Measurements from ENCODE around the gene AZIN2. TPM values are rescaled to one million over a fixed set of nuclear protein-coding genes. Genes with fewer than 3 reads are reported as not detected.
"Not testable (repeated sequence)": the region's sequence is repeated elsewhere in the genome, so short reads cannot be mapped to it uniquely, and the experiment has no call there.

Gene AZIN2
- total RNA-seq, 1 experiment from 2014 or later, result 3.9 TPM

- DNase-seq (ENCODE audit: low spot score), result peak; percentile 60
Measured at GRCh38 chr1:33094971-33095604, 14.1 kb downstream of the AZIN2 start.

GRCh38 chr1:33096363-33097005 lies 15.5 kb downstream of the AZIN2 start:
- DNase-seq (ENCODE audit: low spot score), result no peak

DNA sequence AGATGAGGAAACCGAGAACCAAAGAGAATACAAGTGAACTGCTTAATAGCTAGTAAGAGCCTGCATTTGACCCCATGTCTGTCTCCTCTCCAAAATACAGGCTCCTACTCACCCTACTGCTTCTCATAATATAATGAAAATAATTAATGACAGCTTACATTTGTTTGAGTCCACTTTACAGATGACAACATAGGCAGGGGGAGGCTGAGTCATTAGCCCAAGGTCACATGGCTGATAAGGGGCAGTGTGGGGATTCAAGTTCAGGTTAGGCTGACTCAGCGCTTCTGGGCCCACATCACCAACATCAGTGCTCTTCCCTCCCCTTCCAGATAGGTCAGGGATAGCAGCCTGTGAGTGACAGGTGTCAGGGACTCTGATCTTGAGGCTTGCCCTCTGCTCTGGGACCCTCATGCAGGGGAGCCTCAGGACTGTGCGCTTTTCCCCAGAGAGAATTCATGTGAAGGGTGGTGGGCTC lies 16.2 kb downstream of the AZIN2 start:
- DNase-seq (ENCODE audit: low spot score), result no peak

DNA sequence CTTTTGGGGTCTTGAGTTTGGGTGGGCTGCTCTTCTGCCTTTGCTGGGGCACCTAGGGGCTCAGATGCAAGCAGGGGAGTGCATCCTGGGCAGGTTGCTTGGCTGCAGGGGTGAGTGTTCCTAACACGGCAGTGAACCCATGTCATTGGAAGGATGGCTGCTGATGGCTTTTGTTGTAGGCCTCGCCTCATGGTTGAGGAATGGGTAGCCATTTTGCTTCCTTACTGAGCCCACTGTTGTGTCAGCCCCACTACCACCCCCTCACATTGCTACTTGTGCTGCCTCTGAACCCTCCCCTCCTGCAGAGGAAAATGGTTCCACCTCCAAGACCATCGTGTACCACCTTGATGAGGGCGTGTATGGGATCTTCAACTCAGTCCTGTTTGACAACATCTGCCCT lies 16.8 kb downstream of the AZIN2 start:
- DNase-seq (ENCODE audit: low spot score), result no peak

DNA sequence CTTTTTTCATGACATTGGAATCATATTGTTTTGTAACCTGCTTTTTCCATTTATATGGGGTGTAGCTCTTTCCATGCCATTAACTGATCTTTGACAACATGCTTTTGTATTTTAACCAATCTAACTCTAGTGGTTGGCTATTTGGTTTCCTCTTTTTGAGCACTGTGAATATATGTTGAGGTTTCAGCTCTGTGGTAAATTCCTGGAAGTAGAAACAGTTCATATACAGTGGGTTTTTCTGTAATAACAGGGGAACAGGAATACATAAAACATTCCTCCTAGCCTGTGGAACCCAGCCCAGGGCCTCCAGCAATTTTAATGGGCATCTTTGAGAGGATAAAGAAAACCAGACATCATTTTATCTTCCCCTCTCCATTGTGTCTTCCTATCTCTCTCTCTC lies 17.4 kb downstream of the AZIN2 start:
- peak; percentile 33 for DNase-seq (ENCODE audit: low spot score)

- DNase-seq (ENCODE audit: low spot score), result peak; percentile 100
Measured at GRCh38 chr1:33099290-33100118, 18.6 kb downstream of the AZIN2 start.

- DNase-seq (ENCODE audit: low spot score), result not testable (repeated sequence)
Measured at GRCh38 chr1:33100119-33100415, 19.1 kb downstream of the AZIN2 start.

- DNase-seq (ENCODE audit: low spot score), result no peak
Measured at GRCh38 chr1:33110477-33110876, 29.5 kb downstream of the AZIN2 start.

DNA sequence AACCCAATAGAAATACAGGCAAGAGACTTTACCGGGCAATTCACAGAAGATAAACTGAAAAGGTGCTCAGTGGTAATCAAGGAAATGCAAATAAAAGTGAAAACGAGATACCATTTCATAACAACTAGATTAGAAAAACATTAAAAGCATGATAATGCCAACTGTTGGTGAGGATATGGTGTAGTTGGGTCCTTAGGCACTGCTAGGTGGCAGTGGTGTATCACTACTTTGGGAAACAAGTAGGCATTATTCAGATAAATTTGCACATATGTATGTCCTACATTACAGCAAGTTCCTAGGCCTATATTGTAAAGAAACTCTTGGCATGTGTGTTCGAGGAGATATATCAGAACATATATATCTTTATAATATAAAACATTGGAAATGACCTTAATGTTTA lies 31.0 kb downstream of the AZIN2 start:
- DNase-seq (ENCODE audit: low spot score), result no peak

DNA sequence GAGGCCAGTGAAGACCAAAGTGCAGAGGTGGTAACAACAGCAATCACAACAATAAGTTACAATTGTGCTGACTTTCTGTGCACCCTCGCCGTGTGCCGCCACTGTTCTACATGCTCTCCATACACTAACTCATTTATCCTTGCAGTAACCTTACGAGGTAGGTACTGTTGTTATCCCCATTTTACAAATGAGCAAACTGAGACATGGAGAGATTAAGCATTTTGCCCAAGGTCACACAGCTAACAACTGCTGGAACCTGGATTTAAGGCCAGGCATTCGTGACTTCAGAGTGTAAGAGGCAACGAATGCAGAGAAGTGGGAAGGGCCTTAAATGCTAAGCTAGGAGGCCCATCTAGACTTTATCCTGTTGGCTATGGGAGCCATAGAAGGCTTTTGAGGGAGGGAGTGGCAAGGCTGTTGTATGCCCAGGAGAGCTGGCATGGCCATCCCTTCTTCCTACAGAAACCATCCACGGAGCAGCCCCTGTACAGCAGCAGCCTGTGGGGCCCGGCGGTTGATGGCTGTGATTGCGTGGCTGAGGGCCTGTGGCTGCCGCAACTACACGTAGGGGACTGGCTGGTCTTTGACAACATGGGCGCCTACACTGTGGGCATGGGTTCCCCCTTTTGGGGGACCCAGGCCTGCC lies 36.6 kb downstream of the AZIN2 start:
- DNase-seq (ENCODE audit: low spot score), result peak; percentile 1

GRCh38 chr1:33118274-33118673 lies 37.3 kb downstream of the AZIN2 start:
- DNase-seq (ENCODE audit: low spot score), result peak; percentile 1

DNA sequence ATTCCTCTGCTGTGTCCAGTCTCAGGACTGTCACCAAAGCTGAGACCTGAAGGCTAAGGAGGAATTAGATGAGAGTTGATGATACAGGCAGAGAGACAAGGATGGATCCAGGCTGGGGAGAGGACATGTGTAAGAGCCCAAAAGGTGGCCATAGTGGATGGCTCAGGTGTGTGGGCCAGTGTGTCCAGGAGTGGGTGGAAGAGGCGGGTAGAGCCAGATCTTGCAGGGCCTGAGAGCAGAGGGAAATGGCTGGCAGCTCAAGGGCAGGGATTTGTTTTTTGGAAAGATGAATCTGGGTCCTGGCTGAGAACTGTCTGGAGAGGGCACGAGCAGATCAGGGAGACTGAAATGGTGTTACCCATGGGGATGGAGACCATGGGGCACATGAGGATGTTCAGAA lies 38.1 kb downstream of the AZIN2 start:
- no peak for DNase-seq (ENCODE audit: low spot score)

DNA sequence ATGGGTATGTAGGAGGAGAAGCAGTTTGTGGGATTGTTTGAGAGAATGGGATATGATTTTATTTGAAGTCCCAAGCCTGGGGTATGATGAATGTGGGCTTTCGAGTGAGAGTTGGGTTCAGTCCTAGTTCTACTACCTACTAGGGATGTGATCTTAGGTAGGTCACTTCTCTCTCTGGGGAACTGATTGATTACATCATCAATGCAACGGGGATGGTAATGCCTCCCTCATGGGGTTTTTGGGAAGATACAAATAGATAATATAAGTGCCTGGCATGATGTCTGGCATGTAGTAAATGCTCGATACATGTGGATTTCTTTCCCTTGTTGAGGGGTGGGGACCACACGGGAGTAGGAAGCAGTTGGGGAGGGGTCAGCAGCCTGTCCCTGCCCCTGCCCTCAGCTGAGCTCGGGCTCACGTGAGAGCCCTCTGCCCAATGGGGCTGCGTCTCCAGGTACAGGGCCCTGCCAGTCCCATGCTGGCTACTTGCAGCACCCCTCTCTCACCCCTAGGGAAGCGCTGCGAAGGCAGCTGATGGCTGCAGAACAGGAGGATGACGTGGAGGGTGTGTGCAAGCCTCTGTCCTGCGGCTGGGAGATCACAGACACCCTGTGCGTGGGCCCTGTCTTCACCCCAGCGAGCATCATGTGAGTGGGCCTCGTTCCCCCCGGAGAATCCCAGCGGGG lies 38.7 kb downstream of the AZIN2 start:
- DNase-seq (ENCODE audit: low spot score), result peak; percentile 2

- peak; percentile 3 for DNase-seq (ENCODE audit: low spot score)
Measured at GRCh38 chr1:33120436-33121231, 39.7 kb downstream of the AZIN2 start.

DNA sequence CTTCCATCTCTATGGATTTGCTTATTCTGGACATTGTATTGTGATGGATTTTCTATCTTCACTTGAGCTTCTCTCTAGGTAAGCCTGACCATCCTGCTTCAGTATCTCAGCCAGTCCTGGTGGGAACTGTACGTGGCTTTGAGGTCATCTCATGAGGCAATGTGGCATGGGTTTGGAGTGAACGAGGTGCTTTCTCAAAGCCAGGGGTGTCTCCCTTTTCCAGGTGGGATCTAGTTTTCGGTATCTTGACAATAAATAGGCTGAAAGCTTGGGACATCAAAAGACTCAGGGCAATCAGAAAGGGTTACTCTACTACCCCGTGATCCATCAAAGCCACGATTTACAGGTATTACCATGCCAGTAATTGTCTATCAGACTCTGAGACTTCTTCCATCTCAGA lies 40.8 kb downstream of the AZIN2 start:
- no peak for DNase-seq (ENCODE audit: low spot score)

DNA sequence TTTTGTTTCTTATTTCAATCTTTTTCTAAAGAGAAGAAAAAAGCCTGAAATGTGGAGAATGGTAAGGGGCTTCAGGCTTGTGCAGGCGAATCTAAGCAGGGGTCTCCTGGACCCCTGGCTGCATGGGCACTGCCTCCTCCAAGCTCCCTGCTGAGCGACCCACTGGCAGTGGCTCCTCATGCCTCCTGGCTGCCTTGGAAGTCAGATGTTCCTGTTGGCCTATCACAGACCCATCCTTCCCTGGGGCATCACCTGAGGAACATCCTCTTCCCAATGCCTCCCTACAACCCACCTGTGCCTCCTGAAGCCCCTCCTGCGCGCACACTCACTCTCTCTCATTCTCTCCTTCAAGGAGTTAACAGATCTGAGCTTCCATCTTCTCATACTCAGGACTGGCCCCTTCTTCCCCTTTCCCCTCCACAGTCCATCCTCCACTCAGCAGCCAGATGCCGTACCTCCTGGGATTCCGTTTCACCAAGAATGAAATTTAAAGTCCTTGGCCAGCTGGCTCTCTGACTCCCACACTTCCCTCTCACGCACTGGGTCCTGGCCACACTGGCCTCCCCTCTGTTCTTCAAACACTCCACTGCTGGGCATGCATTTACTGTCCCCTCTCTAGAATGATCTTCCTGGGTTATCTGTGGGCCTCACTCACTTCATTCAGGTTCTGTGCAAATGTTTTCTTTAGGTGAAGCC lies 41.7 kb downstream of the AZIN2 start:
- DNase-seq (ENCODE audit: low spot score), result no peak

DNA sequence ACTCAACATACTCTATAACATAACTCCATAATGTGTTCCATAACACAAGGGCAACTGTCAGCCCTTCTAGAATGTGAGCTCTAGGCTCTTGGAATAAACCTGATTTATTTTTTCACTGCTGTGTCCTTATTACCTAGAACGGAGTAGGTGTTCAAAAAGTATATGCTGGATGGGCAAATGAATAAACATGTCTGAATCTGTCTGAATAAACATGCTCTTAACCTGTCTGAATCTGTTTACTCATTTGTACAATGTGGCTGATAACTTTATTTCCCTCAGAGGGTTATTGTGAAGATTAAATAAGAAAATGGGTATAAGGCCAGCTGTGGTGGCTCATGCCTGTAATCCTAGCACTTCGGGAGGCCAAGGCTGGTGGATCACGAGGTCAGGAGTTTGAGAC lies 42.3 kb downstream of the AZIN2 start:
- no peak for DNase-seq (ENCODE audit: low spot score)

DNA sequence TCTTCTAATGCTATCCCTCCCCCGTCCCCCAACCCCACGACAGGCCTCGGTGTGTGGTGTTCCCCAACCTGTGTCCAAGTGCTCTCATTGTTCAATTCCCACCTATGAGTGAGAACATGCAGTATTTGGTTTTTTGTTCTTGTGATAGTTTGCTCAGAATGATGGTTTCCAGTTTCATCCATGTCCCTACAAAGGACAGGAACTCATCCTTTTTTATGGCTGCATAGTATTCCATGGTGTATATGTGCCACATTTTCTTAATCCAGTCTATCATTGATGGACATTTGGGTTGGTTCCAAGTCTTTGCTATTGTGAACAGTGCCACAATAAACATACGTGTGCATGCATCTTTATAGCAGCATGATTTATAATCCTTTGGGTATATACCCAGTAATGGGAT lies 43.7 kb downstream of the AZIN2 start:
- DNase-seq (ENCODE audit: low spot score), result not testable (repeated sequence)

GRCh38 chr1:33126411-33127000 lies 45.6 kb downstream of the AZIN2 start:
- DNase-seq (ENCODE audit: low spot score), result no peak

Data from H4 (cell line).